Activated CD8-positive, alpha-beta T cell treated with anti-CD3 and anti-CD28 coated beads for 36 hours (primary cell): ENCODE measurements around the gene PIM1. TPM values are rescaled to one million over a fixed set of nuclear protein-coding genes. Genes with fewer than 3 reads are reported as not detected.
"Not testable (repeated sequence)": the region's sequence is repeated elsewhere in the genome, so short reads cannot be mapped to it uniquely, and the experiment has no call there.

Source experiments
- ATAC-seq: fragments of 200-7000 bp; cut with Tn5 transposase; one replicate; pipeline ENCODE4 v1.10.0; 2021; ENCODE audit warnings: mild to moderate bottlenecking, moderate library complexity
- CTCF ChIA-PET: fragments of 350-600 bp; sonication (Branson Sonifier 250); formaldehyde crosslinking; loops from one replicate; lab custom pipeline; 2021; ENCODE audit warnings: antibody characterized with exemption; lab: Charles Lee
- POLR2A ChIA-PET: fragments of 350-600 bp; sonication (Branson Sonifier 250); formaldehyde crosslinking; loops from one replicate; lab custom pipeline; 2021; ENCODE audit warnings: antibody characterized with exemption; lab: Charles Lee
- DNase-seq: peaks from one replicate; pipeline ENCODE4 v3.0.0-alpha.2; 2020
- H3K27ac Mint-ChIP-seq: one replicate; pipeline ENCODE4 v1.8.0; 2021; ENCODE audit warnings: mild to moderate bottlenecking, mixed read lengths
- H3K27me3 Mint-ChIP-seq: one replicate; pipeline ENCODE4 v1.8.0; 2021; ENCODE audit warnings: mixed read lengths
- H3K36me3 Mint-ChIP-seq: one replicate; pipeline ENCODE4 v1.8.0; 2021; ENCODE audit warnings: low read depth, mixed read lengths
- H3K4me1 Mint-ChIP-seq: one replicate; pipeline ENCODE4 v1.8.0; 2021; ENCODE audit warnings: low read depth, mixed read lengths
- H3K4me3 Mint-ChIP-seq: one replicate; pipeline ENCODE4 v1.8.0; 2021; ENCODE audit warnings: mild to moderate bottlenecking, moderate library complexity, mixed read lengths
- H3K9me3 Mint-ChIP-seq: one replicate; pipeline ENCODE4 v1.8.0; 2021; ENCODE audit warnings: mixed read lengths
- intact Hi-C: fragments of 100-400 bp; cut with micrococcal nuclease; formaldehyde crosslinking; loops from one replicate; pipeline ENCODE4 v1.10.0; 2022
- total RNA-seq, 2 experiments: library from RNA; stranded (reverse); gene quantifications; one replicate each; pipeline ENCODE4 v1.2.3, GENCODE V29; 2021
- TF ChIP-seq, protein P1 (sequence below): fragments of 200-600 bp; IDR thresholded peaks from one replicate; pipeline ENCODE4 v1.8.0; 2022; ENCODE audit warnings: antibody characterized with exemption, mild to moderate bottlenecking

PIM1 gene
- total RNA-seq, 2 experiments from 2014 or later, result 293 to 305 TPM

DNA sequence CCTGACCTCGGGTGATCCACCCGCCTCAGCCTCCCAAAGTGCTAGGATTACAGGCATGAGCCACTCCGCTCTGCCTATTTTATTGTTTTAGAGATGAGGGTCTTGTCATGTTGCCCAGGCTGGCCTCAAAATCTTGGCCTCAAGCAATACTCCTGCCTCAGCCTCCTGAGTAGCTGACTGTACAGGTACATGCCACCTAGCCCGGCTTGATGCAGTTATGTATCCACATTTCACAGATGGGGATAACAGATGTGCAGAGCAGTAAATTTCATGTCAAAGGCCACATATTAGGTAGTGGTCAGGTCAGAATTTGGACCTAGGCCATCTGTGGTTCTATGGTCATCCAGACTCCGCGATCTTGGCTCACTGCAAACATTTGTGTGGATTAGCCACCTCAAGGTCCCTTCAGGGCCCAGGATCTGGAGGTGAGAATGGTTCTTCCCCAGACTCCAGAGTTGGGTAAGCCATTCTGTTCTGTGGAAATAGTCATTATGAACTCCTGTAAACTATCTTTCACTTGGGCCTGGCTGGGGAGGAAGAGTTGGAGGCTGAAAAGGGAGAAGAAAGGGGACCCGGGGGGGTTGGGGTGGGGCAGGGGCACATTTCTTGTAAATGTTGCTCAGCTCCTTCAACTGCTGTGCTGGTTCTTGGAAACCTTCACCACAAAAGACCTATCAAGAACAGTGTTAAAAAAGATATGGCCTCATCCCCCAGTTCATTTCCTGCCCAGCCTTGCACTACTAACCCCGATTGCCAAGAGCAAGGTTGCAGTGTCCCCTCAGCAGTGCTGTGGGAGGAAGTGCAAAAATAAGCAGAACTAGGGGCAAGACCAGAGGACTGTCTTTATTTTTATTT is 13.0 kb downstream of the PIM1 start:
- peak overlapping the region; percentile 99 for H3K27ac Mint-ChIP-seq
- ATAC-seq, result peak; percentile 94

DNA sequence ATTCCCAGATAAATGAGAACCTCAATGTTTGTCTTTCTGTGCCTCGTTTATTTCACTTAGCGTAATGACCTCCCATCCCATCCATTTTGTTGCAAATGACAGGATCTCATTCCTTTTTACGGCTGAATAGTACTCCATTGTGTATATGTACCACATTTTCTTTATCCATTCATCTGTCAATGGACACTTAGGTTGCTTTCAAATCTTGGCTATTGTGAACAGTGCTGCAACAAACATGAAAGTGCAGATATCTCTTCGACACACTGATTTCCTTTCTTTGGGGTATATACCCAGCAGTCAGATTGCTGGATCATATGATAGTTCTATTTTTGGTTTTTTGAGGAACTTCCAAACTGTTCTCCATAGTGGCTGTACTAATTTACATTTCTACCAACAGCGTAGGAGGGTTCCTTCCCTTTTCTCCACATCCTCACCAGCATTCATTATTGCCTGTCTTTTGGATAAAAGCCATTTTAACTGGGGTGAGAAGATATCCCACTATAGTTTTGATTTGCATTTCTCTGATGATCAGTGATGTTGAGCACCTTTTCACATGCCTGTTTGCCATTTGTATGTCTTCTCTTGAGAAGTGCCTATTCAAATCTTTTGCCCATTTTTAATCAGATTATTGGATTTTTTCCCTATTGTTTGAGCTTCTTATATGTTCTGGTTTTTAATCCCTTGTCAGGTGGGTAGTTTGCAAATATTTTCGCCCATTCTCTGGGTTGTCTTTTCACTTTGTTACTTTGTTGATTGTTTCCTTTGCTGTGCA is 16.2 kb downstream of the PIM1 start:
- intact Hi-C loops, DNase-seq, H3K27me3 Mint-ChIP-seq, H3K4me3 Mint-ChIP-seq, ATAC-seq, H3K9me3 Mint-ChIP-seq: not testable (repeated sequence)
- POLR2A ChIA-PET, result interaction anchor here (5.7 kb wide), 1 partner anchor 12 kb away, joined by 96 read pairs; the partner anchor contains the start of gene PIM1
- Mint-ChIP-seq H3K36me3 (peaks cover 14% of the 10 kb centered on the region), H3K4me1 (peaks cover 64% of the 10 kb centered on the region), H3K27ac (peak overlapping the region; percentile 73)
- CTCF ChIA-PET, result interaction anchor here (1.8 to 5.5 kb wide), 5 partner anchors 13 to 165 kb away, joined by 6 to 57 read pairs (median 19); partner anchors contain the start of gene PIM1

More for the DNA sequence above, 13.0 kb downstream of the PIM1 start:
- H3K27me3 Mint-ChIP-seq, result no peaks in the 10 kb centered on the region
- peaks cover 56% of the 10 kb centered on the region for H3K4me1 Mint-ChIP-seq
- H3K36me3 Mint-ChIP-seq, result peaks cover 15% of the 10 kb centered on the region
- peaks cover 9% of the 10 kb centered on the region for H3K9me3 Mint-ChIP-seq
- CTCF ChIA-PET, result interaction anchor here (0.6 to 18.8 kb wide), 5 partner anchors 11 to 423 kb away, joined by 3 to 502 read pairs (median 14); no protein-coding TSS in a partner anchor
- TF ChIP-seq, protein P1, sequence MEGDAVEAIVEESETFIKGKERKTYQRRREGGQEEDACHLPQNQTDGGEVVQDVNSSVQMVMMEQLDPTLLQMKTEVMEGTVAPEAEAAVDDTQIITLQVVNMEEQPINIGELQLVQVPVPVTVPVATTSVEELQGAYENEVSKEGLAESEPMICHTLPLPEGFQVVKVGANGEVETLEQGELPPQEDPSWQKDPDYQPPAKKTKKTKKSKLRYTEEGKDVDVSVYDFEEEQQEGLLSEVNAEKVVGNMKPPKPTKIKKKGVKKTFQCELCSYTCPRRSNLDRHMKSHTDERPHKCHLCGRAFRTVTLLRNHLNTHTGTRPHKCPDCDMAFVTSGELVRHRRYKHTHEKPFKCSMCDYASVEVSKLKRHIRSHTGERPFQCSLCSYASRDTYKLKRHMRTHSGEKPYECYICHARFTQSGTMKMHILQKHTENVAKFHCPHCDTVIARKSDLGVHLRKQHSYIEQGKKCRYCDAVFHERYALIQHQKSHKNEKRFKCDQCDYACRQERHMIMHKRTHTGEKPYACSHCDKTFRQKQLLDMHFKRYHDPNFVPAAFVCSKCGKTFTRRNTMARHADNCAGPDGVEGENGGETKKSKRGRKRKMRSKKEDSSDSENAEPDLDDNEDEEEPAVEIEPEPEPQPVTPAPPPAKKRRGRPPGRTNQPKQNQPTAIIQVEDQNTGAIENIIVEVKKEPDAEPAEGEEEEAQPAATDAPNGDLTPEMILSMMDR, result no peak
- intact Hi-C loops, result no loop called here
- POLR2A ChIA-PET, result interaction anchor here (0.6 to 6.2 kb wide), 9 partner anchors 10 to 151 kb away, joined by 3 to 70 read pairs (median 5); partner anchors contain the start of gene PIM1
- peak; percentile 88 for DNase-seq
- peak overlapping the region; percentile 32 for H3K4me3 Mint-ChIP-seq

- no peak for ATAC-seq
- H3K27me3 Mint-ChIP-seq, result no peaks in the 10 kb centered on the region
- ChIA-PET CTCF (interaction anchor here (0.9 to 5.5 kb wide), 7 partner anchors 12 to 170 kb away, joined by 3 to 57 read pairs (median 16); partner anchors contain the start of gene PIM1), POLR2A (interaction anchor here (0.6 to 5.7 kb wide), 8 partner anchors 9 to 592 kb away, joined by 3 to 96 read pairs (median 5); partner anchors contain the start of gene PIM1)
- intact Hi-C loops, result no loop called here
- H3K4me3 Mint-ChIP-seq, result peak overlapping the region; percentile 45
- TF ChIP-seq, protein P1, result no peak
- H3K4me1 Mint-ChIP-seq, result peaks cover 66% of the 10 kb centered on the region
- peaks cover 10% of the 10 kb centered on the region for H3K9me3 Mint-ChIP-seq
- peak overlapping the region; percentile 92 for H3K27ac Mint-ChIP-seq
- peaks cover 12% of the 10 kb centered on the region for H3K36me3 Mint-ChIP-seq
- DNase-seq, result no peak
These were observed 17.5 kb downstream of the PIM1 start for GRCh38 chr6:37187321-37188022.

- ChIA-PET CTCF (interaction anchor here (0.7 to 5.5 kb wide), 7 partner anchors 15 to 171 kb away, joined by 3 to 57 read pairs (median 5); partner anchors contain the start of gene PIM1), POLR2A (interaction anchor here (1.1 to 5.7 kb wide), 7 partner anchors 9 to 159 kb away, joined by 3 to 96 read pairs (median 7); partner anchors contain the start of gene PIM1)
- H3K4me3 Mint-ChIP-seq, result no peak overlapping the region
- TF ChIP-seq, protein P1, result no peak
- H3K36me3 Mint-ChIP-seq, result peaks cover 9% of the 10 kb centered on the region
- peaks cover 10% of the 10 kb centered on the region for H3K9me3 Mint-ChIP-seq
- intact Hi-C loops, result no loop called here
- ATAC-seq (no peak), DNase-seq (no peak)
- peak overlapping the region; percentile 77 for H3K27ac Mint-ChIP-seq
- no peaks in the 10 kb centered on the region for H3K27me3 Mint-ChIP-seq
- peaks cover 68% of the 10 kb centered on the region for H3K4me1 Mint-ChIP-seq
These were observed 19.1 kb downstream of the PIM1 start for GRCh38 chr6:37188962-37189510.
